IPS-18a (cell line): ENCODE measurements around the gene PALLD.

Experiments used
- H3K27ac ChIP-seq: one replicate; pipeline ENCODE4 v1.5.1; 2013; ENCODE audit warnings: low read length
- H3K27me3 ChIP-seq: one replicate; pipeline ENCODE4 v1.6.1; 2013; ENCODE audit warnings: mild to moderate bottlenecking, low read length; ENCODE audit not compliant: control insufficient read depth, insufficient read depth
- H3K36me3 ChIP-seq: one replicate; pipeline ENCODE4 v1.6.1; 2013; ENCODE audit warnings: low read depth, low read length; ENCODE audit not compliant: control insufficient read depth
- H3K4me1 ChIP-seq: one replicate; pipeline ENCODE4 v1.6.1; 2013; ENCODE audit warnings: low read depth, low read length; ENCODE audit not compliant: control insufficient read depth
- H3K4me3 ChIP-seq: one replicate; pipeline ENCODE4 v1.5.1; 2013; ENCODE audit warnings: low read length
- H3K9ac ChIP-seq: one replicate; pipeline ENCODE4 v1.6.1; 2013; ENCODE audit warnings: mild to moderate bottlenecking, low read length, moderate library complexity
- H3K9me3 ChIP-seq: one replicate; pipeline ENCODE4 v1.6.1; 2013; ENCODE audit warnings: low read depth, low read length; ENCODE audit not compliant: control insufficient read depth

Gene PALLD

GRCh38 chr4:168633064-168633463 is 136.2 kb downstream of the PALLD start:
- Histone ChIP-seq H3K36me3 (no peaks in the 10 kb centered on the region), H3K27me3 (peaks cover 17% of the 10 kb centered on the region), H3K27ac (no peak overlapping the region), H3K4me3 (peak overlapping the region; percentile 77), H3K9ac (no peak overlapping the region), H3K4me1 (peaks cover 27% of the 10 kb centered on the region), H3K9me3 (no peaks in the 10 kb centered on the region)

GRCh38 chr4:168633496-168633895 is 136.6 kb downstream of the PALLD start:
- H3K27me3 ChIP-seq = peaks cover 17% of the 10 kb centered on the region
- peaks cover 27% of the 10 kb centered on the region for H3K4me1 ChIP-seq
- no peak overlapping the region for H3K9ac ChIP-seq
- H3K36me3 ChIP-seq = no peaks in the 10 kb centered on the region
- H3K27ac ChIP-seq = no peak overlapping the region
- no peaks in the 10 kb centered on the region for H3K9me3 ChIP-seq
- H3K4me3 ChIP-seq = peak overlapping the region; percentile 77

- Histone ChIP-seq H3K9ac (no peak overlapping the region), H3K4me1 (peaks cover 27% of the 10 kb centered on the region), H3K4me3 (no peak overlapping the region), H3K36me3 (no peaks in the 10 kb centered on the region), H3K27me3 (peaks cover 17% of the 10 kb centered on the region), H3K27ac (no peak overlapping the region), H3K9me3 (no peaks in the 10 kb centered on the region)
These were observed 137.5 kb downstream of the PALLD start for GRCh38 chr4:168634276-168634802.

- Histone ChIP-seq H3K4me1 (peaks cover 17% of the 10 kb centered on the region), H3K9ac (no peak overlapping the region), H3K27me3 (peaks cover 2% of the 10 kb centered on the region), H3K36me3 (no peaks in the 10 kb centered on the region), H3K4me3 (no peak overlapping the region), H3K27ac (no peak overlapping the region), H3K9me3 (no peaks in the 10 kb centered on the region)
These were observed 139.2 kb downstream of the PALLD start for GRCh38 chr4:168636040-168636439.

GRCh38 chr4:168636506-168637196 is 139.8 kb downstream of the PALLD start:
- Histone ChIP-seq H3K9me3 (no peaks in the 10 kb centered on the region), H3K4me1 (peaks cover 15% of the 10 kb centered on the region), H3K27ac (no peak overlapping the region), H3K36me3 (no peaks in the 10 kb centered on the region), H3K9ac (no peak overlapping the region), H3K4me3 (no peak overlapping the region), H3K27me3 (no peaks in the 10 kb centered on the region)

GRCh38 chr4:168637872-168638756 is 141.3 kb downstream of the PALLD start:
- peaks cover 5% of the 10 kb centered on the region for H3K4me1 ChIP-seq
- H3K27me3 ChIP-seq = no peaks in the 10 kb centered on the region
- H3K9ac ChIP-seq = no peak overlapping the region
- H3K27ac ChIP-seq = no peak overlapping the region
- no peak overlapping the region for H3K4me3 ChIP-seq
- H3K9me3 ChIP-seq = no peaks in the 10 kb centered on the region
- no peaks in the 10 kb centered on the region for H3K36me3 ChIP-seq

- Histone ChIP-seq H3K4me3 (no peak overlapping the region), H3K4me1 (no peaks in the 10 kb centered on the region), H3K27me3 (no peaks in the 10 kb centered on the region), H3K9me3 (no peaks in the 10 kb centered on the region), H3K9ac (no peak overlapping the region), H3K27ac (no peak overlapping the region), H3K36me3 (no peaks in the 10 kb centered on the region)
These were observed 143.1 kb downstream of the PALLD start for GRCh38 chr4:168639914-168640313.

- no peak overlapping the region for H3K27ac ChIP-seq
- H3K36me3 ChIP-seq = no peaks in the 10 kb centered on the region
- H3K27me3 ChIP-seq = no peaks in the 10 kb centered on the region
- H3K4me3 ChIP-seq = no peak overlapping the region
- H3K9ac ChIP-seq = no peak overlapping the region
- H3K9me3 ChIP-seq = no peaks in the 10 kb centered on the region
- no peaks in the 10 kb centered on the region for H3K4me1 ChIP-seq
These were observed 144.9 kb downstream of the PALLD start for GRCh38 chr4:168641811-168642140.

- no peak overlapping the region for H3K4me3 ChIP-seq
- no peaks in the 10 kb centered on the region for H3K4me1 ChIP-seq
- H3K9me3 ChIP-seq = no peaks in the 10 kb centered on the region
- no peak overlapping the region for H3K27ac ChIP-seq
- H3K9ac ChIP-seq = no peak overlapping the region
- no peaks in the 10 kb centered on the region for H3K36me3 ChIP-seq
- H3K27me3 ChIP-seq = no peaks in the 10 kb centered on the region
These were observed 145.7 kb downstream of the PALLD start for GRCh38 chr4:168642591-168642990.

- H3K27me3 ChIP-seq = no peaks in the 10 kb centered on the region
- H3K4me3 ChIP-seq = no peak overlapping the region
- no peaks in the 10 kb centered on the region for H3K36me3 ChIP-seq
- no peaks in the 10 kb centered on the region for H3K4me1 ChIP-seq
- H3K9me3 ChIP-seq = no peaks in the 10 kb centered on the region
- no peak overlapping the region for H3K9ac ChIP-seq
- H3K27ac ChIP-seq = no peak overlapping the region
These were observed 146.4 kb downstream of the PALLD start for GRCh38 chr4:168643111-168643795.

GRCh38 chr4:168643796-168644159 is 146.9 kb downstream of the PALLD start:
- H3K9ac ChIP-seq = no peak overlapping the region
- no peaks in the 10 kb centered on the region for H3K36me3 ChIP-seq
- no peak overlapping the region for H3K27ac ChIP-seq
- H3K9me3 ChIP-seq = no peaks in the 10 kb centered on the region
- no peaks in the 10 kb centered on the region for H3K27me3 ChIP-seq
- H3K4me1 ChIP-seq = no peaks in the 10 kb centered on the region
- H3K4me3 ChIP-seq = no peak overlapping the region
